SH-SY5Y (cell line): ENCODE results near the gene DNAAF1.

ENCODE experiments used
- GATA2 ChIP-seq: IDR thresholded peaks from 2 replicates; pipeline ENCODE4 v1.6.1; 2011; ENCODE audit warnings: mild to moderate bottlenecking, low read depth, low read length
- GATA3 ChIP-seq: IDR thresholded peaks from 2 replicates; pipeline ENCODE4 v1.6.1; 2011; ENCODE audit warnings: low read depth, mild to moderate bottlenecking, low read length, moderate library complexity

The DNAAF1 gene

GRCh38 chr16:84141143-84141670 is 3.9 kb upstream of the DNAAF1 start:
- TF ChIP-seq GATA2, result no peak
- TF ChIP-seq GATA3, result no peak

GRCh38 chr16:84143081-84143480 is 2.0 kb upstream of the DNAAF1 start:
- TF ChIP-seq GATA3 (no peak), GATA2 (no peak)

- TF ChIP-seq GATA2 (no peak), GATA3 (no peak)
These were observed 1.3 kb upstream of the DNAAF1 start for GRCh38 chr16:84143784-84144199.

GRCh38 chr16:84144209-84144858 is 774 bp upstream of the DNAAF1 start:
- TF ChIP-seq GATA3 (no peak), GATA2 (no peak)

GRCh38 chr16:84150926-84151325 is 5.8 kb downstream of the DNAAF1 start:
- TF ChIP-seq GATA2 (no peak), GATA3 (no peak)

- TF ChIP-seq GATA2 (no peak), GATA3 (no peak)
These were observed 8.6 kb downstream of the DNAAF1 start for GRCh38 chr16:84153660-84154214.

- TF ChIP-seq GATA3, result no peak
- no peak for TF ChIP-seq GATA2
These were observed 10.1 kb downstream of the DNAAF1 start for GRCh38 chr16:84155226-84155625.

GRCh38 chr16:84155771-84156170 is 10.7 kb downstream of the DNAAF1 start:
- no peak for TF ChIP-seq GATA2

- no peak for TF ChIP-seq GATA3
- no peak for TF ChIP-seq GATA2
These were observed 11.3 kb downstream of the DNAAF1 start for GRCh38 chr16:84156342-84156784.

- no peak for TF ChIP-seq GATA2
- TF ChIP-seq GATA3, result no peak
These were observed 13.9 kb downstream of the DNAAF1 start for GRCh38 chr16:84159007-84159406.

- TF ChIP-seq GATA2 (no peak), GATA3 (no peak)
These were observed 14.7 kb downstream of the DNAAF1 start for GRCh38 chr16:84159800-84160199.

GRCh38 chr16:84161037-84161436 is 15.9 kb downstream of the DNAAF1 start:
- no peak for TF ChIP-seq GATA3
- no peak for TF ChIP-seq GATA2

GRCh38 chr16:84161801-84162200 is 16.7 kb downstream of the DNAAF1 start:
- TF ChIP-seq GATA2 (no peak), GATA3 (no peak)

GRCh38 chr16:84165746-84166145 is 20.6 kb downstream of the DNAAF1 start:
- TF ChIP-seq GATA3 (no peak), GATA2 (no peak)
